Activated T-helper 2 cell treated with anti-CD3 and anti-CD28 coated beads, Interferon-gamma antibody, Interleukin-2, Interleukin-4, amounts not matched to agents 10 μg/mL and 5 μg/mL and 100 μg/mL, durations not matched to agents 14 hours and 24 hours and 36 hours (primary cell): ENCODE measurements around the gene SHANK2. TPM values are rescaled to one million over a fixed set of nuclear protein-coding genes. Genes with fewer than 3 reads are reported as not detected.

Experiments
- DNase-seq: peaks from one replicate; pipeline ENCODE4 v3.0.0; 2021; ENCODE audit warnings: low spot score
- H3K27ac Mint-ChIP-seq: one replicate; pipeline ENCODE4 v1.8.0; 2021; ENCODE audit warnings: mixed read lengths
- H3K27me3 Mint-ChIP-seq: one replicate; pipeline ENCODE4 v1.8.0; 2021; ENCODE audit warnings: low read depth, mixed read lengths
- H3K36me3 Mint-ChIP-seq: one replicate; pipeline ENCODE4 v1.8.0; 2021; ENCODE audit warnings: low read depth, mixed read lengths
- H3K4me1 Mint-ChIP-seq: one replicate; pipeline ENCODE4 v1.8.0; 2021; ENCODE audit warnings: low read depth, mixed read lengths
- H3K4me3 Mint-ChIP-seq: one replicate; pipeline ENCODE4 v1.8.0; 2021; ENCODE audit warnings: low read depth, mild to moderate bottlenecking, moderate library complexity, mixed read lengths
- H3K9me3 Mint-ChIP-seq: one replicate; pipeline ENCODE4 v1.8.0; 2021; ENCODE audit warnings: mixed read lengths
- intact Hi-C: fragments of 100-400 bp; cut with micrococcal nuclease; formaldehyde crosslinking; loops from one replicate; pipeline ENCODE4 v1.15.1; 2023
- total RNA-seq: library from RNA; stranded (reverse); gene quantifications from 2 replicates; pipeline ENCODE4 v1.2.3, GENCODE V29; 2022

The SHANK2 gene
- total RNA-seq, 1 donor from 2014 or later, result not detected

GRCh38 chr11:71283971-71284441, 31.6 kb upstream of the SHANK2 start:
- DNase-seq, result no peak
- Mint-ChIP-seq H3K36me3 (no peaks in the 10 kb centered on the region), H3K9me3 (no peaks in the 10 kb centered on the region), H3K27me3 (no peaks in the 10 kb centered on the region), H3K4me1 (no peaks in the 10 kb centered on the region), H3K27ac (no peak overlapping the region), H3K4me3 (no peak overlapping the region)
- intact Hi-C loops, result no loop called here

GRCh38 chr11:71282581-71283351, 30.4 kb upstream of the SHANK2 start:
- H3K27me3 Mint-ChIP-seq, result no peaks in the 10 kb centered on the region
- H3K9me3 Mint-ChIP-seq, result no peaks in the 10 kb centered on the region
- no peak for DNase-seq
- intact Hi-C loops, result no loop called here
- no peak overlapping the region for H3K4me3 Mint-ChIP-seq
- no peak overlapping the region for H3K27ac Mint-ChIP-seq
- H3K4me1 Mint-ChIP-seq, result no peaks in the 10 kb centered on the region
- H3K36me3 Mint-ChIP-seq, result no peaks in the 10 kb centered on the region

GRCh38 chr11:71281831-71282230, 29.5 kb upstream of the SHANK2 start:
- intact Hi-C loops, result no loop called here
- DNase-seq, result no peak
- no peaks in the 10 kb centered on the region for H3K36me3 Mint-ChIP-seq
- no peaks in the 10 kb centered on the region for H3K27me3 Mint-ChIP-seq
- no peak overlapping the region for H3K4me3 Mint-ChIP-seq
- H3K9me3 Mint-ChIP-seq, result no peaks in the 10 kb centered on the region
- no peaks in the 10 kb centered on the region for H3K4me1 Mint-ChIP-seq
- no peak overlapping the region for H3K27ac Mint-ChIP-seq

GRCh38 chr11:71281204-71281603, 28.8 kb upstream of the SHANK2 start:
- H3K9me3 Mint-ChIP-seq, result no peaks in the 10 kb centered on the region
- no peaks in the 10 kb centered on the region for H3K4me1 Mint-ChIP-seq
- H3K27me3 Mint-ChIP-seq, result no peaks in the 10 kb centered on the region
- H3K36me3 Mint-ChIP-seq, result no peaks in the 10 kb centered on the region
- no peak for DNase-seq
- intact Hi-C loops, result no loop called here
- H3K4me3 Mint-ChIP-seq, result no peak overlapping the region
- H3K27ac Mint-ChIP-seq, result no peak overlapping the region

GRCh38 chr11:71279916-71280645, 27.7 kb upstream of the SHANK2 start:
- DNase-seq, result no peak
- Mint-ChIP-seq H3K36me3 (no peaks in the 10 kb centered on the region), H3K27ac (no peak overlapping the region), H3K4me3 (no peak overlapping the region), H3K4me1 (no peaks in the 10 kb centered on the region), H3K27me3 (no peaks in the 10 kb centered on the region), H3K9me3 (no peaks in the 10 kb centered on the region)
- intact Hi-C loops, result no loop called here

- H3K9me3 Mint-ChIP-seq, result peaks cover 14% of the 10 kb centered on the region
- intact Hi-C loops, result no loop called here
- H3K27ac Mint-ChIP-seq, result no peak overlapping the region
- H3K27me3 Mint-ChIP-seq, result no peaks in the 10 kb centered on the region
- H3K4me3 Mint-ChIP-seq, result no peak overlapping the region
- no peak for DNase-seq
- no peaks in the 10 kb centered on the region for H3K4me1 Mint-ChIP-seq
- no peaks in the 10 kb centered on the region for H3K36me3 Mint-ChIP-seq
Observed at GRCh38 chr11:71272161-71272560, 19.8 kb upstream of the SHANK2 start.

- Mint-ChIP-seq H3K9me3 (peaks cover 14% of the 10 kb centered on the region), H3K27me3 (no peaks in the 10 kb centered on the region), H3K4me1 (no peaks in the 10 kb centered on the region), H3K36me3 (no peaks in the 10 kb centered on the region), H3K4me3 (no peak overlapping the region), H3K27ac (no peak overlapping the region)
- DNase-seq, result no peak
- intact Hi-C loops, result no loop called here
Observed at GRCh38 chr11:71269603-71270511, 17.5 kb upstream of the SHANK2 start.

- Mint-ChIP-seq H3K4me1 (no peaks in the 10 kb centered on the region), H3K27me3 (no peaks in the 10 kb centered on the region), H3K36me3 (no peaks in the 10 kb centered on the region), H3K9me3 (peaks cover 10% of the 10 kb centered on the region), H3K4me3 (no peak overlapping the region), H3K27ac (no peak overlapping the region)
- intact Hi-C loops, result no loop called here
- no peak for DNase-seq
Observed at GRCh38 chr11:71268706-71269321, 16.4 kb upstream of the SHANK2 start.

GRCh38 chr11:71267807-71268421, 15.5 kb upstream of the SHANK2 start:
- intact Hi-C loops, result no loop called here
- H3K4me3 Mint-ChIP-seq, result no peak overlapping the region
- no peaks in the 10 kb centered on the region for H3K36me3 Mint-ChIP-seq
- H3K27me3 Mint-ChIP-seq, result no peaks in the 10 kb centered on the region
- H3K27ac Mint-ChIP-seq, result no peak overlapping the region
- H3K4me1 Mint-ChIP-seq, result no peaks in the 10 kb centered on the region
- H3K9me3 Mint-ChIP-seq, result peaks cover 2% of the 10 kb centered on the region
- DNase-seq, result no peak

GRCh38 chr11:71266114-71266833, 13.9 kb upstream of the SHANK2 start:
- Mint-ChIP-seq H3K9me3 (no peaks in the 10 kb centered on the region), H3K4me3 (no peak overlapping the region), H3K27ac (no peak overlapping the region), H3K36me3 (no peaks in the 10 kb centered on the region), H3K4me1 (no peaks in the 10 kb centered on the region), H3K27me3 (no peaks in the 10 kb centered on the region)
- intact Hi-C loops, result no loop called here
- no peak for DNase-seq

- H3K4me1 Mint-ChIP-seq, result no peaks in the 10 kb centered on the region
- H3K27ac Mint-ChIP-seq, result no peak overlapping the region
- H3K27me3 Mint-ChIP-seq, result no peaks in the 10 kb centered on the region
- intact Hi-C loops, result no loop called here
- no peaks in the 10 kb centered on the region for H3K36me3 Mint-ChIP-seq
- no peak overlapping the region for H3K4me3 Mint-ChIP-seq
- no peaks in the 10 kb centered on the region for H3K9me3 Mint-ChIP-seq
- no peak for DNase-seq
Observed at GRCh38 chr11:71265559-71266092, 13.2 kb upstream of the SHANK2 start.
